Heart left ventricle (tissue), 16 donors: ENCODE data around the gene SPTBN1. TPM values are rescaled to one million over a fixed set of nuclear protein-coding genes. Genes with fewer than 3 reads are reported as not detected.

Source experiments
- ATAC-seq, 4 donors: fragments of 200-7000 bp; cut with Tn5 transposase; one replicate each; pipeline ENCODE4 v1.9.1; 2020 to 2022; ENCODE audit warnings: moderate library complexity in 4 of 4, mild to moderate bottlenecking in 3 of 4, moderate number of reproducible peaks in 1 of 4
- DNase-seq, 5 donors: peaks; one replicate each; pipeline ENCODE4 v3.0.0-alpha.2; 2020
- H3K27ac ChIP-seq, 12 donors: fragments of 200-600 bp; sonication (generic) in 4 of 12; one replicate each; pipeline versions ENCODE4 v1.5.0 to v1.8.0; 2016 to 2022; ENCODE audit warnings: mild to moderate bottlenecking in 2 of 12
- H3K27me3 ChIP-seq, 9 donors: fragments of 200-600 bp; sonication (generic) in 2 of 9; one replicate each; pipeline versions ENCODE4 v1.5.1 to v1.8.0; 2016 to 2022; ENCODE audit warnings: mild to moderate bottlenecking in 3 of 9
- H3K36me3 ChIP-seq, 9 donors: fragments of 200-600 bp; sonication (generic) in 2 of 9; one replicate each; pipeline versions ENCODE4 v1.5.0 to v1.8.0; 2018 to 2022; ENCODE audit warnings: mild to moderate bottlenecking in 2 of 9
- H3K4me1 ChIP-seq, 12 donors: fragments of 200-600 bp; sonication (generic) in 4 of 12; one replicate each; pipeline versions ENCODE4 v1.5.0 to v1.8.0; 2016 to 2022; ENCODE audit warnings: mild to moderate bottlenecking in 3 of 12
- H3K4me3 ChIP-seq, 12 donors: fragments of 200-600 bp; sonication (generic) in 4 of 12; one replicate each; pipeline versions ENCODE4 v1.5.0 to v1.8.0; 2017 to 2022; ENCODE audit warnings: mild to moderate bottlenecking in 9 of 12, moderate library complexity in 4 of 12
- H3K9me3 ChIP-seq, 12 donors: fragments of 200-600 bp; sonication (generic) in 4 of 12; one replicate each; pipeline versions ENCODE4 v1.5.0 to v1.8.0; 2016 to 2022; ENCODE audit warnings: mild to moderate bottlenecking in 1 of 12
- CTCF ChIP-seq, 12 donors: fragments of 200-600 bp; sonication (generic) in 4 of 12; IDR thresholded peaks; one replicate each; pipeline versions ENCODE4 v1.5.0 to v1.8.0; 2018 to 2022; ENCODE audit warnings: antibody characterized with exemption in 12 of 12, mild to moderate bottlenecking in 5 of 12
- POLR2A ChIP-seq, 2 donors: fragments of 450-650 bp; IDR thresholded peaks; one replicate each; pipeline ENCODE4 v1.6.1; 2017; ENCODE audit warnings: antibody characterized with exemption in 2 of 2, mild to moderate bottlenecking in 2 of 2, moderate library complexity in 2 of 2
- WGBS, 4 donors: extraction: QIAGEN DNeasy Blood & Tissue Kit in 2 of 4; methylation state at CpG; one replicate each; pipeline versions ENCODE4 v1.1.5 to v1.1.7; 2013 to 2018; 5-methylcytosine and 5-hydroxymethylcytosine counted together
- intact Hi-C, 10 donors: fragments of 100-400 bp; cut with DNase I; formaldehyde crosslinking; loops; one replicate each; pipeline versions ENCODE4 v1.11.1 to v1.14.2; 2022
- polyA plus RNA-seq, 2 donors: library from polyadenylated mRNA; stranded (reverse); fragments of 200-250 nt; gene quantifications; one replicate each; pipeline ENCODE4 v1.2.3, GENCODE V29; 2013
- total RNA-seq, 9 donors: library from RNA; depleted of rRNA in 2 of 9; stranded (reverse); fragments of >200 nt in 2 of 9; fragmentation: NEBNext Ultra II Directional in 3 of 9; extraction: Animal tissue kit (Norgen Biotek cat#: 25700) in 3 of 9; gene quantifications; one replicate each; pipeline versions ENCODE4 v1.1.0 to v1.2.4, GENCODE V29; 2016 to 2023
- donor health status: ischemic (EF 13 %, LVEDD 7.1; RV severe dilation, severe dysfunction).
- donor health status: healthy with polysubstance abuse.
- donor health status: DM: no; HTN: yes; CAD: no.
- donor health status: DM: no; HTN: no; CAD: no.
- donor health status: ischemic (EF 25% LVEDD 6.9; RV normal size, moderate dysfunction).
- donor health status: ischemic (EF 25% LVEDD 5.7; RV mildly dilated, moderate dysfunction).
- donor health status: healthy.
- donor health status: DM: yes; HTN: yes; CAD: no.
- donor health status: ischemic (EF 35%, LVEDD 5.7; RV mildly dilated, moderate dysfunction).
- donor health status: nonischemic (EF 11% LVEDD 7.7; RV severe dilation, severe dysfunction).
- donor health status: DM: yes; HTN: yes; CAD: no.
- donor health status: PGD.
- donor health status: ischemic (EF 29% LVEDD 5.4; RV normal size, mild dysfunction).
- donor health status: nonischemic (EF 23%, LVEDD 6.1; RV moderate dilation, normal function).

The SPTBN1 gene
- total and polyA plus RNA-seq, 11 donors = 124 to 659 (median 422) TPM

DNA sequence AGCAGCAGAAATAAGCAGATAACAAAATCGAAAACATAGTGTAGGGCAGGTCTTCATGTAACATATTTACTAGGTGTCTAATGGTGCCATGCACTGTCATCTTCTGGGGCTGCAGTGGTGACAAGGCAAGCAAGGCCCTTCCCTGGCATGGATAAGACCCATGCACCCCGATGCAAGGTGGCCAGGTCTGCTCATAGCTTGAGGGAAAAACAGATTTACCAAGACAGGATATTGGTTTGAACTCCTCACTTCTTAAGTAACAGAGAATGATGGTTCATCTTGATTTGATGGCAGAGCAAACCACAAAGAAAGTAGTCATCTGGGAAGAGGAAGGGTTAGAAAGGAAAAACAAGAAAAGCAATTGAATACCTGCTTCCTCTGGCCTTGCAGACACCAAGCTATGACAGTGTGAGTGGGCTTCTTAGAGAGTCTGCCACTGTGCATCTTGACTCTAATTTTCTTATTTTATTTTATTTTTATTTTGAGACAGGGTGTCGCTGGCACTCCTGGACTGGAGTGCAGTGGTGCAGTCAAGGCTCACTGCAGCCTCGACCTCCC, 231.5 kb downstream of the SPTBN1 start:
- Histone ChIP-seq H3K36me3 (no peaks in the 10 kb centered on the region), H3K27me3 (no peaks in the 10 kb centered on the region), H3K4me1 (no peaks in the 10 kb centered on the region), H3K27ac (no peak overlapping the region), H3K4me3 (no peak overlapping the region), H3K9me3 (no peaks in the 10 kb centered on the region)
- no peak for DNase-seq
- TF ChIP-seq CTCF (IDR thresholded peaks at IDR 0.05) (no peak), POLR2A (IDR thresholded peaks at IDR 0.05) (no peak)
- no peak for ATAC-seq
- intact Hi-C loops = no loop called here
- WGBS, 4 donors = 84 to 93% (median 89%) methylated on average over 4 of the region's 4 CpGs

DNA sequence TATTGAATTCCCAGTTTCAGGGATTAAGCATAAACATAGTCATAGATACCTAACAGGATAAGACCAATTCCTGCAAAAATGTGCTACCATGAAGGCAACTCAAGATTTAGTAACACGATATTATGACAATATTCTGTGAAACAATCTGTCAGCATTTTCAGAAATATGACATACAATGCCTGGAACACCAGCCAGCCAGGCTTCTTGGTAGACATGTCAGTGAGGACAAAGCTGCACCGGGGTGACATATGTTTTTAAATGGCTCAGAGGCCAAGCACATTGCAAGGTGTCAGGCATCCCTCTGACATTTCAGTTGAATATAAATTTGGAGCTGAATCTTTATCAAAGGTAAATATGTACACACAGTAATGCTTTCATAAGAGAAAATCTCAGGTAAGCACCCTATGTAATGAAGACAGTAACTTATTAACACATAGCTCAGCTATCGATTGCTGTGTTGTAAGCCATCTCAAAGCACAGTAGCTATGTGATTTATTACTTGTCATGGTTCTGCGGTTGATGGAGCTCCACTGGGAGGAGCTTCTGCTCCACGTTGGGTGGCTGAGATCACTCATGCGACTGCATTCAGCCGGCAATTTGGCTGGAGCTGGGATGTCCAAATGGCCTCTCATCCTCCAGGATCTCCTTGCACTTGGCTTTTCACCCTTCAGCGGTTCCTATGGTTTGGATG, 235.5 kb downstream of the SPTBN1 start:
- Histone ChIP-seq H3K36me3 (no peaks in the 10 kb centered on the region), H3K9me3 (no peaks in the 10 kb centered on the region), H3K27ac (no peak overlapping the region), H3K27me3 (no peaks in the 10 kb centered on the region), H3K4me3 (no peak overlapping the region), H3K4me1 (no peaks in the 10 kb centered on the region)
- no peak for DNase-seq
- TF ChIP-seq POLR2A (IDR thresholded peaks at IDR 0.05) (no peak), CTCF (IDR thresholded peaks at IDR 0.05) (no peak)
- intact Hi-C loops = no loop called here
- 89 to 92% (median 91%) methylated on average over 8 of the region's 8 CpGs for WGBS, 4 donors
- no peak for ATAC-seq

DNA sequence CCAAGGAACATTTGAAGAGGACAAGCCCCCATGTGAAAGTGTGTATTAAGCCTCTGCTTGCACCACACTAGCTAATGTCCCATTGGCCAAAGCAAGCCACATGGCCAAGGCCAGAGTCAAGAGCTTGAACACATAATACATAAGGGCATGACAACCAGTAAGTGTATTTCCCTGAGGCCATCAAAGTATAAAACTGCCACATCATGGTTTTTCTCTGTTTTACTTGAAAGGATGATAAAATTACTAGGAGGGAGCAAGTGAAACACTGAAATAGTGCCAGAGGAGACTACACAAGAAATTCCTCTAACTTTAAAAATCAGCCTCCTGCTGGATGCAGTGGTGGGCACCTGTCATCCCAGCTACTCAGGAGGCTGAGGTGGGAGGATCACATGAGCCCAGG, 236.4 kb downstream of the SPTBN1 start:
- no peaks in the 10 kb centered on the region for H3K36me3 ChIP-seq
- no peak overlapping the region for H3K4me3 ChIP-seq
- no peak for TF ChIP-seq POLR2A (IDR thresholded peaks at IDR 0.05)
- TF ChIP-seq CTCF (IDR thresholded peaks at IDR 0.05) = no peak
- intact Hi-C loops = no loop called here
- ATAC-seq (no peak), DNase-seq (no peak)
- H3K27me3 ChIP-seq = no peaks in the 10 kb centered on the region
- no peaks in the 10 kb centered on the region for H3K4me1 ChIP-seq
- H3K27ac ChIP-seq = no peak overlapping the region
- H3K9me3 ChIP-seq = no peaks in the 10 kb centered on the region

DNA sequence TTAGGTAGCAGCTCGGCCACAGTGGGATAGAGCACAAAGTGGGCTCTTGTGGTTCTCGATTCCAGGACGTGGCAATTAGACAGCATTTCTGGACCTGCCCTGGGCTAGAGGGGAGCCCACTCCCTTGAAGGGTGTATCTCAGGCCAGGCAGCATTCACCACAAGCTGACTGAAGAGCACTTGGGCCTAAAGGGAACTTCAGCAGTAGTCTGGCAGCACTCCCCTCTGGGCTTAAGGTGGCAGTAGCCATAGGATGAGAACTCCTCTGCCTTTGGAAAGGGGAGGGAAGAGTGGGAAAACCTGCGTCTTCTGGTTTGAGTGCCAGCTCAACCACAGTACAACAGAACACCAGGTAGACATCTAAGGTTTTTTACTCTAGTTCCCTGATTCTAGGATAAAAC, 239.3 kb downstream of the SPTBN1 start:
- 92 to 100% (median 97%) methylated on average over 4 of the region's 4 CpGs for WGBS, 4 donors
- Histone ChIP-seq H3K9me3 (no peaks in the 10 kb centered on the region), H3K27me3 (no peaks in the 10 kb centered on the region), H3K4me3 (no peak overlapping the region), H3K36me3 (no peaks in the 10 kb centered on the region), H3K4me1 (no peaks in the 10 kb centered on the region), H3K27ac (no peak overlapping the region)
- TF ChIP-seq CTCF (IDR thresholded peaks at IDR 0.05) (no peak), POLR2A (IDR thresholded peaks at IDR 0.05) (no peak)
- ATAC-seq (no peak), DNase-seq (no peak)
- intact Hi-C loops = no loop called here
